ENCODE data around the gene ALOX12B. TPM values are rescaled to one million over a fixed set of nuclear protein-coding genes. Genes with fewer than 3 reads are reported as not detected.

ALOX12B gene
- total and polyA plus RNA-seq, 2 of the 13 experiments (the other 11 are each of a cell fraction or from before 2014, with no cell fraction given) = 0.13 TPM; not detected in 1

GRCh38 chr17:8052256-8053252 is 35.0 kb downstream of the ALOX12B start:
- CTCF ChIA-PET (ENCODE audit: low intra/inter-chr PET ratio, low total read pairs) = no interaction called here
- in situ Hi-C loops (cut with HindIII; ENCODE audit: extremely low pct_ligation_motif_present, low pct_unique_long_range_greater_than_20kb) (no loop called here), intact Hi-C loops (cut with micrococcal nuclease; ENCODE audit: unreplicated experiment) (no loop called here)
- DNase-seq (ENCODE audit: low spot score) (no peak), ATAC-seq (no peak), FAIRE-seq (no peak)
- no peak overlapping the region for H2AFZ ChIP-seq (ENCODE audit: low read length)
- peaks cover 30% of the 10 kb centered on the region for H3K4me1 ChIP-seq (ENCODE audit: insufficient read depth, low read length)
- POLR2A ChIA-PET = no interaction called here
- no peaks in the 10 kb centered on the region for H3K79me2 ChIP-seq (ENCODE audit: insufficient read depth, low read length)
- no peaks in the 10 kb centered on the region; the same call in 1 of the 2 replicates for H4K20me1 ChIP-seq (ENCODE audit: insufficient read depth, low read length)
- H3K36me3 ChIP-seq (replicated peaks in 1 of 2; ENCODE audit: control insufficient read depth in 1 of 2, insufficient read depth in 2 of 2, low read length in 2 of 2) = no peaks in the 10 kb centered on the region
- no peak overlapping the region for H3K4me3 ChIP-seq (replicated peaks in 1 of 3; ENCODE audit: insufficient read depth in 1 of 3, low read depth in 2 of 3, low read length in 3 of 3)
- peaks cover 8 to 62% of the 10 kb centered on the region in 2 experiments; a peak in 4 of 5 replicates for H3K27me3 ChIP-seq (ENCODE audit: control insufficient read depth in 1 of 2, insufficient read depth in 2 of 2, low read length in 2 of 2)
- TF ChIP-seq ATAD3A (CRISPR knock-in tag; IDR thresholded peaks at IDR 0.05) = no peak
- no peak for TF ChIP-seq ARNT (IDR thresholded peaks at IDR 0.05)
- no peak for TF ChIP-seq TSC22D2 (CRISPR knock-in tag; IDR thresholded peaks at IDR 0.05; ENCODE audit: borderline replicate concordance)
- no peak for TF ChIP-seq SNRNP70 (IDR thresholded peaks at IDR 0.05; ENCODE audit: low read depth, low read length)
- TF ChIP-seq ZNF564 (CRISPR knock-in tag; IDR thresholded peaks at IDR 0.05) = no peak
- no peak for TF ChIP-seq ZFP1 (CRISPR knock-in tag; IDR thresholded peaks at IDR 0.05)
- no peak for TF ChIP-seq ATM (IDR thresholded peaks at IDR 0.05; ENCODE audit: borderline replicate concordance)
- TF ChIP-seq MED13 (CRISPR knock-in tag; IDR thresholded peaks at IDR 0.05) = no peak
- no peak for TF ChIP-seq CREB1 (IDR thresholded peaks at IDR 0.05)
- no peak for TF ChIP-seq CREB1 (CRISPR knock-in tag; IDR thresholded peaks at IDR 0.05)
- TF ChIP-seq CENPT (CRISPR knock-in tag; IDR thresholded peaks at IDR 0.05; ENCODE audit: low read depth) = no peak
- no peak overlapping the region for H3K4me2 ChIP-seq (ENCODE audit: low read depth, low read length)
- H3K27ac ChIP-seq (ENCODE audit: extremely low read length, insufficient read depth, low read length) = no peak overlapping the region
- WGBS (ENCODE audit: low lambda C conversion rate) = 79% methylated on average over 6 of the region's 6 CpGs
- H3K9me3 ChIP-seq (ENCODE audit: low read length) = no peaks in the 10 kb centered on the region
- no peak overlapping the region for H3K9ac ChIP-seq (ENCODE audit: insufficient read depth, low read depth, low read length)
- no TSS peak for BruUV-seq (replicated peaks)

Measured in HepG2 (cell line).